ENCODE data around the gene LBHD2.

- TF ChIP-seq CTCF (IDR thresholded peaks at IDR 0.05), result no peak
- no peak for TF ChIP-seq POLR2A (IDR thresholded peaks at IDR 0.05)
Observed at GRCh38 chr14:103065861-103066260, 18.1 kb upstream of the LBHD2 start.

Measured in right lobe of liver (tissue), 4 donors.